GM23338 (cell line): Measurements from ENCODE around the gene ASB9. TPM values are rescaled to one million over a fixed set of nuclear protein-coding genes. Genes with fewer than 3 reads are reported as not detected.

Experiments
- ATAC-seq: fragments of 200-7000 bp; cut with Tn5 transposase; 3 replicates; pipeline ENCODE4 v1.9.1; 2020
- DNase-seq: peaks from one replicate; pipeline ENCODE4 v3.0.0-alpha.2; 2015; ENCODE audit warnings: low spot score
- H2AFZ ChIP-seq: fragments of 200-600 bp; sonication (generic); 2 replicates; pipeline ENCODE4 v1.8.0; 2016; ENCODE audit warnings: antibody characterized with exemption, mild to moderate bottlenecking, moderate library complexity
- H3F3A ChIP-seq: fragments of 200-600 bp; sonication (generic); replicated peaks from 2 replicates; pipeline ENCODE4 v1.8.0; 2017; ENCODE audit warnings: antibody characterized with exemption, mixed run types, low read depth
- H3K27ac ChIP-seq: fragments of 200-600 bp; sonication (generic); 2 replicates; pipeline ENCODE4 v1.6.1; 2016; ENCODE audit warnings: low read depth
- H3K27me3 ChIP-seq: fragments of 200-600 bp; sonication (generic); 2 replicates; pipeline ENCODE4 v1.8.0; 2016; ENCODE audit warnings: mild to moderate bottlenecking, mixed run types, moderate library complexity; ENCODE audit not compliant: insufficient read depth
- H3K36me3 ChIP-seq: fragments of 200-600 bp; sonication (generic); 2 replicates; pipeline ENCODE4 v1.8.0; 2016; ENCODE audit warnings: mild to moderate bottlenecking; ENCODE audit not compliant: insufficient read depth
- H3K4me1 ChIP-seq: fragments of 200-600 bp; sonication (generic); 2 replicates; pipeline ENCODE4 v1.8.0; 2016; ENCODE audit warnings: mild to moderate bottlenecking, moderate library complexity; ENCODE audit not compliant: insufficient read depth
- H3K4me2 ChIP-seq: fragments of 200-600 bp; sonication (generic); 2 replicates; pipeline ENCODE4 v1.7.1; 2017; ENCODE audit warnings: mixed run types
- H3K4me3 ChIP-seq: fragments of 200-600 bp; sonication (generic); 2 replicates; pipeline ENCODE4 v1.6.1; 2016; ENCODE audit warnings: mixed run types
- H3K79me2 ChIP-seq: fragments of 200-600 bp; sonication (generic); replicated peaks from 2 replicates; pipeline ENCODE4 v1.8.0; 2017; ENCODE audit warnings: mild to moderate bottlenecking; ENCODE audit not compliant: insufficient read depth
- H3K9me2 ChIP-seq: fragments of 200-600 bp; sonication (generic); 2 replicates; pipeline ENCODE4 v1.8.0; 2017; ENCODE audit not compliant: insufficient read depth
- H4K20me1 ChIP-seq: fragments of 200-600 bp; sonication (generic); replicated peaks from 2 replicates; pipeline ENCODE4 v1.8.0; 2017; ENCODE audit warnings: mild to moderate bottlenecking; ENCODE audit not compliant: insufficient read depth
- H3K27ac Mint-ChIP-seq: 2 replicates; pipeline ENCODE4 v1.8.0; 2020; ENCODE audit warnings: inconsistent platforms, mild to moderate bottlenecking, moderate library complexity, mixed read lengths
- H3K27me3 Mint-ChIP-seq: 3 replicates; pipeline ENCODE4 v1.8.0; 2022; ENCODE audit warnings: low read depth, mild to moderate bottlenecking, moderate library complexity, mixed read lengths, inconsistent platforms; ENCODE audit not compliant: insufficient read depth, poor library complexity
- H3K36me3 Mint-ChIP-seq: 3 replicates; pipeline ENCODE4 v1.8.0; 2021; ENCODE audit warnings: low read depth, mild to moderate bottlenecking, inconsistent platforms, moderate library complexity, mixed read lengths
- H3K4me1 Mint-ChIP-seq: 3 replicates; pipeline ENCODE4 v1.8.0; 2020; ENCODE audit warnings: mild to moderate bottlenecking, inconsistent platforms, mixed read lengths
- H3K4me3 Mint-ChIP-seq: 3 replicates; pipeline ENCODE4 v1.8.0; 2021; ENCODE audit warnings: moderate library complexity, mild to moderate bottlenecking, inconsistent platforms, mixed read lengths
- H3K9me3 Mint-ChIP-seq: 3 replicates; pipeline ENCODE4 v1.8.0; 2020; ENCODE audit warnings: moderate library complexity, mild to moderate bottlenecking, inconsistent platforms, mixed read lengths
- CREB1 ChIP-seq: fragments of 250-450 bp; sonication (Bioruptor Pico); IDR thresholded peaks from 2 replicates; pipeline ENCODE4 v1.5.0; 2020; ENCODE audit warnings: low read depth, mild to moderate bottlenecking, moderate library complexity
- CTCF ChIP-seq, 2 experiments: fragments of 200-600 bp in 1 of 2; sonication (generic) in 1 of 2; conservative IDR thresholded peaks; 2 replicates each; pipeline versions ENCODE4 v1.5.1 to v1.6.1; 2016 to 2017; ENCODE audit warnings: antibody characterized with exemption in 2 of 2, low read depth in 2 of 2, mild to moderate bottlenecking in 2 of 2, moderate library complexity in 1 of 2
- ETS1 ChIP-seq: IDR thresholded peaks from 2 replicates; pipeline ENCODE4 v1.6.1; 2016; ENCODE audit warnings: antibody characterized with exemption
- EZH2 ChIP-seq: fragments of 200-600 bp; sonication (generic); IDR thresholded peaks from one replicate; pipeline ENCODE4 v1.8.0; 2017; ENCODE audit warnings: antibody characterized with exemption, mild to moderate bottlenecking, low read depth; ENCODE audit not compliant: unreplicated experiment
- EZH2phosphoT487 ChIP-seq: fragments of 200-600 bp; sonication (generic); IDR thresholded peaks from one replicate; pipeline ENCODE4 v1.8.1; 2018; ENCODE audit warnings: antibody characterized with exemption; ENCODE audit not compliant: unreplicated experiment
- JUNB ChIP-seq: IDR thresholded peaks from one replicate; pipeline ENCODE4 v1.6.1; 2016; ENCODE audit warnings: antibody characterized with exemption; ENCODE audit not compliant: unreplicated experiment
- NANOG ChIP-seq: IDR thresholded peaks from 2 replicates; pipeline ENCODE4 v1.6.1; 2016; ENCODE audit warnings: antibody characterized with exemption, borderline replicate concordance
- POLR2AphosphoS5 ChIP-seq: IDR thresholded peaks from 2 replicates; pipeline ENCODE4 v1.6.1; 2016; ENCODE audit warnings: antibody characterized with exemption, low read depth
- REST ChIP-seq: IDR thresholded peaks from one replicate; pipeline ENCODE4 v1.6.1; 2018; ENCODE audit warnings: antibody characterized with exemption; ENCODE audit not compliant: unreplicated experiment
- STAT1 ChIP-seq: IDR thresholded peaks from one replicate; pipeline ENCODE4 v1.6.1; 2016; ENCODE audit warnings: antibody characterized with exemption; ENCODE audit not compliant: unreplicated experiment
- ZNF114 ChIP-seq: fragments of 250-450 bp; sonication (Bioruptor Pico); IDR thresholded peaks from 2 replicates; pipeline ENCODE4 v1.5.0; 2020; ENCODE audit warnings: mild to moderate bottlenecking, moderate library complexity
- ZNF331 ChIP-seq: fragments of 250-450 bp; sonication (Bioruptor Pico); IDR thresholded peaks from 2 replicates; pipeline ENCODE4 v1.5.0; 2020; ENCODE audit warnings: low read depth, mild to moderate bottlenecking, moderate library complexity
- ZNF462 ChIP-seq: fragments of 250-450 bp; sonication (Bioruptor Pico); IDR thresholded peaks from 2 replicates; pipeline ENCODE4 v1.5.0; 2020; ENCODE audit warnings: mild to moderate bottlenecking, moderate library complexity
- polyA plus RNA-seq: library from polyadenylated mRNA; unstranded; fragments of >200 nt; fragmentation: Nextera tagmentation; extraction: Ambion mirVana; gene quantifications from 2 replicates; pipeline ENCODE4 v1.2.1, GENCODE V29; 2016
- total RNA-seq: library from RNA; depleted of rRNA; stranded (reverse); fragments of >200 nt; shearing (Covaris generic); gene quantifications from 2 replicates; pipeline ENCODE4 v1.2.3, GENCODE V29; 2014

The ASB9 gene
- total and polyA plus RNA-seq, 2 experiments from 2014 or later = 0.37 to 0.42 TPM

- H3K27me3 Mint-ChIP-seq = no peaks in the 10 kb centered on the region
- Histone ChIP-seq H3K4me3 (no peak overlapping the region), H3K79me2 (no peaks in the 10 kb centered on the region), H3K27me3 (no peaks in the 10 kb centered on the region), H3K4me1 (no peaks in the 10 kb centered on the region), H3F3A (no peaks in the 10 kb centered on the region), H3K27ac (no peak overlapping the region), H3K36me3 (no peaks in the 10 kb centered on the region), H4K20me1 (no peaks in the 10 kb centered on the region), H3K4me2 (no peak overlapping the region), H2AFZ (no peak overlapping the region), H3K9me2 (no peaks in the 10 kb centered on the region)
- no peaks in the 10 kb centered on the region for H3K9me3 Mint-ChIP-seq
- no peak overlapping the region for H3K27ac Mint-ChIP-seq
- ATAC-seq (no peak), DNase-seq (no peak)
- TF ChIP-seq CTCF (conservative IDR thresholded peaks at IDR 0.05; ENCODE audit: low read depth in 2 of 2) = no peak
- TF ChIP-seq REST = no peak
- no peak for TF ChIP-seq STAT1
- TF ChIP-seq ZNF462 (CRISPR knock-in tag) = no peak
- TF ChIP-seq ZNF331 = no peak
- TF ChIP-seq NANOG = no peak
- TF ChIP-seq EZH2phosphoT487 = no peak
- TF ChIP-seq EZH2 = no peak
- no peak for TF ChIP-seq CREB1
- TF ChIP-seq ZNF114 (CRISPR knock-in tag) = no peak
- no peak for TF ChIP-seq JUNB
- TF ChIP-seq POLR2AphosphoS5 = no peak
- no peak for TF ChIP-seq ETS1
- H3K4me1 Mint-ChIP-seq = peaks cover 11% of the 10 kb centered on the region; the same call in 2 of the 3 replicates
- no peaks in the 10 kb centered on the region for H3K36me3 Mint-ChIP-seq
- H3K4me3 Mint-ChIP-seq = no peak overlapping the region
Measured at GRCh38 chrX:15298780-15299179, 28.9 kb upstream of the ASB9 start.
